ENCODE measurements around the gene SUGCT.
A peak's percentile ranks its signal among the peaks of the same experiment; 100 is the strongest.

The SUGCT gene

DNA sequence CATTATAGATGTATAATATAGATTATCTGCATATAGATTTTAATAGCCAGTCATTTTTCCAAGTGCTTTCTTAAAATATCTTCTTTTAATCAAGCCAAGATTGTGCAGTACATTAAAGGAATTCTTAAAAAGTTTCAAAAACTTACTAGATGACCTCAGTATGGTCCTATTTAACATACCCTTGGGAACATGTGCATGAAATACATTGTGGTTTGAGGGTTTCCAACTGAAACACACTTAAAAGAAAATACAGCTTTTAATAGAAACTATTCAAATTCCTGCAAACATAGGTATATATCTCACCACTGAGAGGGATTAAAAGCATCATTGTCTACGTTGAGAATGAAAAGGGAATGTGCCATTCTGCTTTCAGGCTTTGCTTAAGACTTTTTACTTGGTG is 364.9 kb downstream of the SUGCT start:
- H3K27me3 ChIP-seq (ENCODE audit: insufficient read depth, low read length, poor library complexity, severe bottlenecking): no peaks in the 10 kb centered on the region
- no peaks in the 10 kb centered on the region for H4K20me1 ChIP-seq (ENCODE audit: insufficient read depth, low read length, poor library complexity, severe bottlenecking)
- H3F3A ChIP-seq (ENCODE audit: low read depth): no peaks in the 10 kb centered on the region
- no peaks in the 10 kb centered on the region for H3K9me2 ChIP-seq (replicated peaks; ENCODE audit: low read depth, low read length)
- no peaks in the 10 kb centered on the region for H3K79me2 ChIP-seq (ENCODE audit: insufficient read depth, low read length)
- H2AFZ ChIP-seq (ENCODE audit: low read length): no peak overlapping the region
- H3K9me3 ChIP-seq (ENCODE audit: insufficient read depth, low read depth, low read length): no peaks in the 10 kb centered on the region
- H3K4me3 ChIP-seq (ENCODE audit: low read length, poor library complexity, severe bottlenecking): no peak overlapping the region
- peaks cover 9% of the 10 kb centered on the region for H3K4me1 ChIP-seq (ENCODE audit: insufficient read depth, low read length, poor library complexity, severe bottlenecking)
- no peaks in the 10 kb centered on the region for H3K36me3 ChIP-seq (ENCODE audit: insufficient read depth, low read length)
- TF ChIP-seq EZH2phosphoT487 (IDR thresholded peaks at IDR 0.05; ENCODE audit: borderline replicate concordance): no peak
- TF ChIP-seq, protein P1, sequence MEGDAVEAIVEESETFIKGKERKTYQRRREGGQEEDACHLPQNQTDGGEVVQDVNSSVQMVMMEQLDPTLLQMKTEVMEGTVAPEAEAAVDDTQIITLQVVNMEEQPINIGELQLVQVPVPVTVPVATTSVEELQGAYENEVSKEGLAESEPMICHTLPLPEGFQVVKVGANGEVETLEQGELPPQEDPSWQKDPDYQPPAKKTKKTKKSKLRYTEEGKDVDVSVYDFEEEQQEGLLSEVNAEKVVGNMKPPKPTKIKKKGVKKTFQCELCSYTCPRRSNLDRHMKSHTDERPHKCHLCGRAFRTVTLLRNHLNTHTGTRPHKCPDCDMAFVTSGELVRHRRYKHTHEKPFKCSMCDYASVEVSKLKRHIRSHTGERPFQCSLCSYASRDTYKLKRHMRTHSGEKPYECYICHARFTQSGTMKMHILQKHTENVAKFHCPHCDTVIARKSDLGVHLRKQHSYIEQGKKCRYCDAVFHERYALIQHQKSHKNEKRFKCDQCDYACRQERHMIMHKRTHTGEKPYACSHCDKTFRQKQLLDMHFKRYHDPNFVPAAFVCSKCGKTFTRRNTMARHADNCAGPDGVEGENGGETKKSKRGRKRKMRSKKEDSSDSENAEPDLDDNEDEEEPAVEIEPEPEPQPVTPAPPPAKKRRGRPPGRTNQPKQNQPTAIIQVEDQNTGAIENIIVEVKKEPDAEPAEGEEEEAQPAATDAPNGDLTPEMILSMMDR (conservative IDR thresholded peaks at IDR 0.05; ENCODE audit: low read length): no peak
- no peak overlapping the region for H3K9ac ChIP-seq (ENCODE audit: low read depth, low read length, poor library complexity, severe bottlenecking)
- peak overlapping the region; percentile 39 for H3K4me2 ChIP-seq (ENCODE audit: low read depth, low read length, poor library complexity, severe bottlenecking)

DNA sequence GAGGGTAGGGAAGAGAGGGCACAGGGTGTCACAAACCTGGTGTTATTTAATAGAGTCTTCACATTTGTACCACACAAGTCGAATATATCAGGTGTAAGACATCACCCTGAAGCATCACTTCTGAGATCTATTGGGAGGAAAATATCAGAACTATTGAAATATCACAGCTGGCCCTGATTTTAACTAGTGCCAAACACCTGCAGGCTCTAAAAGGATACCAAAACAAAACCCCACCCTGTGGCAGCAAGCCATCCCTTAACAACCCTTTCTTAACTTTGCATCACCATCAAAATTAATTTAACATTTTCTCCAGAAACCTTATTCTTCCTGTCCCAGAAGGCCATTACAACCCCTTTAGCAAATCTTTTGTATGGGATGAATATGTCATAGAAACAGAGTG is 365.4 kb downstream of the SUGCT start:
- no peaks in the 10 kb centered on the region for H3K36me3 ChIP-seq (ENCODE audit: insufficient read depth, low read length)
- H3K4me2 ChIP-seq (ENCODE audit: low read depth, low read length, poor library complexity, severe bottlenecking): peak overlapping the region; percentile 39

DNA sequence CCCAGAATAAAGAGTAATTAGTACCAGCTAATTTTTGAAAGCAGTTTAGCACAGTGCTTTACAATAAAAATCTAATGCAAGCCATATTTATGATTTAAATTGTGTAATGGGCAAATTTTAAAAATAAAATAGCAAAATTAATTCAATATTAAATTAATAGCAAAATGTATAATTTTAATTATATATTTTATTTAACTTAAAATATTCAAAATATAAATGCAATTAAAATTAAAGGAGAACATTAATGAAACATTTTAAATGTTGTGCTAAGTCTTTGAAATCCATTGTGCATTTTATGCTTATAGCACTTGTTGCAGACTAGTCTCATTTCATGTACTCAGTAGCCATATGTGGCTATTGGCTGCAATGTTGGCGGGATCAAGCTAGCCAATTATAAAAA is 367.6 kb downstream of the SUGCT start:
- Histone ChIP-seq H3F3A (ENCODE audit: low read depth) (no peaks in the 10 kb centered on the region), H3K79me2 (ENCODE audit: insufficient read depth, low read length) (no peaks in the 10 kb centered on the region), H3K9me3 (ENCODE audit: insufficient read depth, low read depth, low read length) (no peaks in the 10 kb centered on the region), H3K4me3 (ENCODE audit: low read length, poor library complexity, severe bottlenecking) (no peak overlapping the region), H3K9ac (ENCODE audit: low read depth, low read length, poor library complexity, severe bottlenecking) (no peak overlapping the region), H3K9me2 (replicated peaks; ENCODE audit: low read depth, low read length) (no peaks in the 10 kb centered on the region), H2AFZ (ENCODE audit: low read length) (no peak overlapping the region), H4K20me1 (ENCODE audit: insufficient read depth, low read length, poor library complexity, severe bottlenecking) (no peaks in the 10 kb centered on the region), H3K4me1 (ENCODE audit: insufficient read depth, low read length, poor library complexity, severe bottlenecking) (peaks cover 9% of the 10 kb centered on the region), H3K36me3 (ENCODE audit: insufficient read depth, low read length) (no peaks in the 10 kb centered on the region), H3K4me2 (ENCODE audit: low read depth, low read length, poor library complexity, severe bottlenecking) (no peak overlapping the region), H3K27me3 (ENCODE audit: insufficient read depth, low read length, poor library complexity, severe bottlenecking) (no peaks in the 10 kb centered on the region)
- TF ChIP-seq, protein P1 (conservative IDR thresholded peaks at IDR 0.05; ENCODE audit: low read length): no peak
- no peak for TF ChIP-seq EZH2phosphoT487 (IDR thresholded peaks at IDR 0.05; ENCODE audit: borderline replicate concordance)

More for the DNA sequence above, 365.4 kb downstream of the SUGCT start:
- TF ChIP-seq, protein P1 (conservative IDR thresholded peaks at IDR 0.05; ENCODE audit: low read length): no peak
- no peak for TF ChIP-seq EZH2phosphoT487 (IDR thresholded peaks at IDR 0.05; ENCODE audit: borderline replicate concordance)
- Histone ChIP-seq H2AFZ (ENCODE audit: low read length) (no peak overlapping the region), H3K4me1 (ENCODE audit: insufficient read depth, low read length, poor library complexity, severe bottlenecking) (peaks cover 9% of the 10 kb centered on the region), H3K27me3 (ENCODE audit: insufficient read depth, low read length, poor library complexity, severe bottlenecking) (no peaks in the 10 kb centered on the region), H3K9me2 (replicated peaks; ENCODE audit: low read depth, low read length) (no peaks in the 10 kb centered on the region), H3K9me3 (ENCODE audit: insufficient read depth, low read depth, low read length) (no peaks in the 10 kb centered on the region), H3K4me3 (ENCODE audit: low read length, poor library complexity, severe bottlenecking) (no peak overlapping the region), H3K79me2 (ENCODE audit: insufficient read depth, low read length) (no peaks in the 10 kb centered on the region), H3K9ac (ENCODE audit: low read depth, low read length, poor library complexity, severe bottlenecking) (no peak overlapping the region), H3F3A (ENCODE audit: low read depth) (no peaks in the 10 kb centered on the region), H4K20me1 (ENCODE audit: insufficient read depth, low read length, poor library complexity, severe bottlenecking) (no peaks in the 10 kb centered on the region)
